GM12874 (cell line): ENCODE data around the gene PEX1.

ENCODE experiments used
- CTCF ChIP-seq: IDR thresholded peaks from 2 replicates; pipeline ENCODE4 v1.5.1; 2011; ENCODE audit warnings: low read depth, mild to moderate bottlenecking, control low read depth, low read length, moderate library complexity; ENCODE audit not compliant: insufficient read depth

PEX1 gene

DNA sequence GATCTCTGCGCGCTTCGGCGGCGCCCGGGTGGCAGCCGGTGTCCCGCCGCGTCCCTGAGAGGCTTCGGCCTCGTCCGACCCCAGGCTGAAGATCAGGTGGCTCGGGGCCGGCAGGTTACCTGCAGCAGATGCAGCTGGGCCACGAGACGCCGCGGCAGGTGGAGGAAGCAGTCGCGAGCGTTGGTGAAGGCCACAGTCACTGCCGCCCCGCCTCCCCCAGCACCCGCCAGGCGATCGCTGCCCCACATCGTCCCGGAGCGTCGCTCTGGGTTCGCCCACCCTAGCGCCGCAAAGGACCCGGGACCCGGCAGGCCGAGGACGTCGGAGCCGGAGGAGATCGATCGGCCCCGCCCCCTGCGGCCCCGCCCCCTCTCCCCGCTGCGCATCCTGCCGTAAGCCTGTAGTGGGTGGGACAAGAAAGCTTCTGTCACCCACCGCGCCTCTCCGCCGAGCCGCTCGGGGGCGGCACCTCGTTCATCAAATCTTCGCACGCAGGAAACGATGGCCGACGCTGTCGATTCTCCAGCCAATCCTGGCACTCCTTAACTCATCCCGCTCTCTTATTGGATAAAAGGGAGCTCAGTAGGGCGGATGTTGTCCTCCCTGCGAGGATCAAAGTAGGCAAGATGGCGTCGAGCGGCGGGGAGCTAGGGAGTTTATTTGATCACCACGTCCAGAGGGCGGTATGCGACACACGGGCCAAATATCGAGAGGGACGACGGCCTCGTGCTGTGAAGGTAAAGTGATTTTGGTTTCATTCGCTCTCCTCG, at the start of gene PEX1, which contains the start of gene RBM48:
Gene PEX1 (minus strand): TSS at position 333 of the 770 bp plus-strand sequence. CDS start 85 bp downstream, at position 248.
Gene RBM48 (plus strand): TSS at position 608 of the 770 bp plus-strand sequence. CDS start 19 bp downstream, at position 627.
- TF ChIP-seq CTCF: peak; percentile 34

DNA sequence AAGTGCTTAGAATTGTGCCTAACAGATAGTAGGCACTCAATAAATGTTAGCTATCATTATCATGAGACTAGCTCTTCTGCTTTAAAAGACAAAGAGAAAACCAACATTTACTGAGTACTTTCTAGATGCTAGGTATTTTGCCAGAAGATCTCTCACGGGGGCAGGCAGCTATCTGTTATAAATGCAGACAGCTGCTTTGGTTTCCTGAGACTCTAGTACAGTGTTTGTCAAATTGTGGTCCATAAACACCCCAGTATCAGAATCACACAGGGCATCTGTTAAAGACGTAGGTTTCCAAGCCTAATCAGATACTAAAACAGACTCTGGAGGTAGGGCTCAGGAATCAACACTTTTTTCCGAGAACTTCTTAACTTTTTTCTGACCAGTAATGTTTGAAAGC, 48.0 kb upstream of the PEX1 start:
- TF ChIP-seq CTCF: no peak

- no peak for TF ChIP-seq CTCF
Measured at GRCh38 chr7:92569137-92569536, 40.8 kb upstream of the PEX1 start.

DNA sequence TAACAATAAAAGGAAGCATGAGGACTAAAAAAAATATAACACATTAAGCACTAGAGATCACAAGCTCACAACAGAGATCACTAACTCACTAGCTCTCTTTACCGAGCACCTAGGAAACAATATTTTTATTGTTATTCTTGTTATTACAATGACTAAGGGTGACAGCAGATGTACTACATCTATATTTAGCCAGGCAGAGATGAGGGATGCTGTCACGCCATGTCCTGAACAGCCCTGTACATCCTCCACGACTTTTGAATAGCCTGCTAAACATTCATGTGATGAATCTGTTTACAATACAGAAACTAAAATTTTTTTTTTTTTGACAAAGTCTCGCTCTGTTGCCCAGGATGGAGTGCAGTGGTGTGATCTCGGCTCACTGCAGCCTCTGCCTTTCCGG, 39.1 kb upstream of the PEX1 start:
- no peak for TF ChIP-seq CTCF

DNA sequence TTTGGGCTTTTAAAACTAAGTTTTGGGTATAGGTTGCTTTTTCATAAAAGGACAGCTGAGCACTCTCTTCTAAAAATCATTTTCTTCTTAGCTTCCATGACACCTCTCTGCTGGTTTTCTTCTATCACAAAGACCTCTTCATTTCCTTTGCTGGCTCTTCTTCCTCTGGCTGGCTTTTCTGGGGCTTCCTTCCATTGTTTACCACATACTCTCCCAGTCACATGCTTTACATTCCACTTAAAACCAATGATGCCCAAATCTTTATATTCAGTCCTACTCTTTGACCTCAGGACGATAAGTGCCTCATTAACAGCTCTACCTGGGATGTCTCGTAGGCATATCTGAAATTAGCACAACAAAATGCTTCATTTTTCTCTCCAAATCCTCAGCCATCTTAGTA, 35.0 kb upstream of the PEX1 start:
- TF ChIP-seq CTCF: no peak

DNA sequence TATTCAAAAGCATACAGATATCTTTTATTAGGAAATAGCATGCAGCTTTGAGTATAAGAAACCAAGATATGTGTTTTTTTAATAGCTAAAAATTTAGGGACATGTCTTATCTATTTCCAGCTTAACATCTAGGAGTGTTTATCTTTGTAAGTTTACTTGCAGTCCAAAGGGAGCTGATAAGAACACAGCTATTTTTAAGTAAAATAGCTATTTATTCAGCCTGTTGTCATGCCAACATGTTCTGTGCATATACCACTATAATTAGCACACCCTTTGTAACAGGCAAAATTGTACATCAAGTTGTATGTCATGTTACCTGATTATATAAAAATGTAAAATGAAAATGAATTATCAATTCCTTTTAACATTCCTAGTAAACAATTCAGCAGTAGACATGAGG, 32.3 kb upstream of the PEX1 start:
- no peak for TF ChIP-seq CTCF

GRCh38 chr7:92557808-92558362, 29.6 kb upstream of the PEX1 start:
- TF ChIP-seq CTCF: no peak
